EH (cell line): ENCODE measurements around the gene ACOT11.
"Not testable (repeated sequence)": the region's sequence is repeated elsewhere in the genome, so short reads cannot be mapped to it uniquely, and the experiment has no call there.

Experiments used
- DNase-seq: peaks from one replicate; pipeline ENCODE4 v3.0.0-alpha.2; 2015; ENCODE audit warnings: low read depth

ACOT11 gene

GRCh38 chr1:54547601-54548388 is at the start of gene ACOT11:
Gene ACOT11 (plus strand): TSS chr1:54548228. CDS start chr1:54548310, 82 bp downstream.
- peak; percentile 54 for DNase-seq

- DNase-seq = peak; percentile 55
Observed at GRCh38 chr1:54498383-54499096, 49.5 kb upstream of the ACOT11 start.

GRCh38 chr1:54499097-54499359 is 49.0 kb upstream of the ACOT11 start:
- no peak for DNase-seq

DNA sequence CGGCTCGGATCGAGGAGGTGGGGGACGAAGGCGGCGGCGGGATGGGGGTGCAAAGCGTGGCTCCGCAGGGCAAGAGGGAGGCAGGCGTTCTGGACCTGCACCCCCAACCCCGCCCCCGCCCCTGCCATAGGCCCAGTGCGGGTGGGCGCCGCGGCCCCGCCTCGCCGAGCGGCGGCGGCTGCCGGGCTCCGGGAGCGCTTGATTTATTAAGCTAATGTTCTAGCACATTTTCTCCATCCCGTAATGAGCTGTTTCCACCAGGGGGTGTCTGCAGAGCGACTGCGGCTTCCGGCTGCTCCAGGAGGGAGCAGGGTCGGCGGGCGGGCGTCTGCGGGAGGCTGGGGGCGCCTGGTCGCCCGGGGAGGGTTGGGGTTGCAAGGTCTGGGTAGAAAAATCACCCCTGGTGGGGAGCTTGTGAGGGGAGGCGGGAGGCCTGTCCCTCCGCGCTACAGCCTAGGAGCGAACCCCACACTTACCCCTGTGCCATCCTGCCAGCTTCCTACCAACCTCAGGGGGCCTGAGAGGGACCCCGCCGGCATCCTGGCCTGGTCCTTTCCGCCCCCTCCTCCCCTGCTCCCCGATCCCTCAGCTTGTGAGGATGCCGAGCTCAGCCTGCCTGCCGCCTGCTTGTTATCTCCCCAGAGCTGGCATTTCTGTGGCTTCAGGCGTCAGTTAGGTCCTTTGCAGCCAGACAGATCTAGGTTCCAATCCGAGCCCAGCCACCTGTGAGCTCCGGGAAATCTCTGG is 48.5 kb upstream of the ACOT11 start:
- peak; percentile 60 for DNase-seq

GRCh38 chr1:54500107-54500431 is 48.0 kb upstream of the ACOT11 start:
- DNase-seq = no peak

GRCh38 chr1:54501849-54502248 is 46.2 kb upstream of the ACOT11 start:
- no peak for DNase-seq

DNA sequence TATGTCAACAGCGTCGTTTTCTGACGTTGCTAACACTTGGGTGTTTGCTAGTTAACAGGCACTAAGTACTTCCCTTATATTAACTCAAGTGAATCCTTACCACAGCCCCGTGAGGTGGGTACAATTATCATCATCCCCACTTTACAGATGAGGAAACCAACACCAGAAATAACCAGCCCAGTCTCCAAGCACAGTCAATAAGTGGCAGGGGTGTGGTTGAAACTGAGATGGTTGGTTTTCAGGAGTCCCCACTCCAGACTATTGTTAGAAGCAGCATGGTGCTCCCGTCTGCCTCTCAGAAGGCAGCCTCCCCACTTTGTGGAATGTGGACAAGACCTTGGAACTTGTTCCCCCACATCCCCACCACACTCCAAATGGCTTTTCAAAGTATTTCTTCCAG is 45.7 kb upstream of the ACOT11 start:
- no peak for DNase-seq

GRCh38 chr1:54506594-54506993 is 41.4 kb upstream of the ACOT11 start:
- DNase-seq = peak; percentile 59

- DNase-seq = no peak
Observed at GRCh38 chr1:54507033-54507870, 40.8 kb upstream of the ACOT11 start.

DNA sequence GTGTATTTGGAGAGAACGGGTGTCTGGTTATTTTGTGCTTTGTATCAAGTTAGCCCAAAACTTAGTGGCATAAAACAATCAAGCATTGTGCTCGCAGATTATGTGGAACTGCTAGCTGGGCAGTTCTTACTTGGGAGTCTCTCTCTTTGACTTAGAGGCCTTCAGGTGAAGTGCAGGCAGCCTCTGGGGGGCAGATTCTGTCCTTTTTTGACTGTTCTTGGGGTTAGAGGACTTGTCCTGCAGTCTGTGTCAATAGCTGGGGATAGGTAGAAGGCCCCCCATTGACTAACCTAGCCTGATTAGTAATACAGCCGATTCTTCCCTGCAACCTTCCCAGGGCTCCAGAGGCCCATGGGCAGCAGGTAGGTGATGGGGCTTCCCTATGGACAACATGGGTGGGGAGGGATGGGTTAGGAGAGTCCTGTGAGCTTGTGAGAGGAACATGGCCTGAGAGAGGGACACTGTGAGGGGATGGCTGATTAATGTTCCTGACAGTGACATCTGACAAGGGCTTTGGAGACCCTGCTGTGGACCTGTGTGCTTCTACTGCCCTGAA is 37.2 kb upstream of the ACOT11 start:
- DNase-seq = no peak

- not testable (repeated sequence) for DNase-seq
Observed at GRCh38 chr1:54513921-54514580, 34.0 kb upstream of the ACOT11 start.

- no peak for DNase-seq
Observed at GRCh38 chr1:54516249-54516920, 31.6 kb upstream of the ACOT11 start.

DNA sequence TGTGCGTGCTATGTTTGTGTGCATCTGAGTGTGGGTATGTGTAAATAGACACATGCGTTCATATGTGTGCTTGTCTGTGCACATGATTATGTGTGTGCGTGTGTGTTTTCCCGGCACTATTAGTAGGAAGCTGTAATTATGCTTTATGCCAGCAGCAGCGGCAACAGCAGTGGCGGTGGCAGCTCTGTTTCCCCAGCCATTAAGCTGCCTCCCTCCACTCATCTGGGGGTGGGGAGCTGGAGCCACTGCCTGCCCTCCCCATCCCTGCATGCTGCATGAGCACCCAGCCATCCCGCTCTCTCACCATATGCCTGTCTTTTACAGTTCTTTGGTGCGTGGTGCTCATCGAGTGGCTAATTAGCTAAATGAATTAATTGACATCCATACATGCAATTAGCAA is 30.5 kb upstream of the ACOT11 start:
- no peak for DNase-seq

- no peak for DNase-seq
Observed at GRCh38 chr1:54518489-54518888, 29.5 kb upstream of the ACOT11 start.

DNA sequence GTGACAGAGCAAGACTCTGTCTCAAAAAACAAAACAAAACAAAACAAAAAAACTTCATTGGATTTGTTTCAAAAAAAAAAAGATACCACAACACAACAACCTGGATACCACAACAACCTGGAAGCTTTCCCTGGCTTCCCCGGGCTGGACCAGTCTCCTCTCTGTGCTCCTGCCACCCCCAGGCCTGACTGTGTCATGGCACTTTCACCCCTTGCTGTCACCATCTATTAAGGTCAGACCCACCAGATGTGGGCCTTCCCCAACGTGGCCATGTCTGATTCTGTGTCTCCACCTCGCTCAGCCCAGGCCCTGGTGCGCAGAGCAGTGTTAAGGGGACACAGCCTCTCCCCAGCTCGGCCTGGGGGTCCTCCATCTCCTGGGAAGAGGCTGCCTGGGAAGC is 28.3 kb upstream of the ACOT11 start:
- DNase-seq = no peak

GRCh38 chr1:54520631-54521321 is 27.3 kb upstream of the ACOT11 start:
- no peak for DNase-seq

- not testable (repeated sequence) for DNase-seq
Observed at GRCh38 chr1:54526565-54526964, 21.5 kb upstream of the ACOT11 start.

- no peak for DNase-seq
Observed at GRCh38 chr1:54528613-54529012, 19.4 kb upstream of the ACOT11 start.

GRCh38 chr1:54532033-54532432 is 16.0 kb upstream of the ACOT11 start:
- no peak for DNase-seq

GRCh38 chr1:54536656-54537055 is 11.4 kb upstream of the ACOT11 start:
- DNase-seq = not testable (repeated sequence)
